HUDEP-2 (cell line): ENCODE data around the gene MYOF.
A peak's percentile ranks its signal among the peaks of the same experiment; 100 is the strongest.
"Not testable (repeated sequence)": the region's sequence is repeated elsewhere in the genome, so short reads cannot be mapped to it uniquely, and the experiment has no call there.

Source experiments
- DNase-seq, 76 experiments: peaks; one replicate each; lab custom pipeline; 2025; ENCODE audit not compliant: unreplicated experiment in 76 of 76; lab: John Stamatoyannopoulos, UW

The MYOF gene

DNA sequence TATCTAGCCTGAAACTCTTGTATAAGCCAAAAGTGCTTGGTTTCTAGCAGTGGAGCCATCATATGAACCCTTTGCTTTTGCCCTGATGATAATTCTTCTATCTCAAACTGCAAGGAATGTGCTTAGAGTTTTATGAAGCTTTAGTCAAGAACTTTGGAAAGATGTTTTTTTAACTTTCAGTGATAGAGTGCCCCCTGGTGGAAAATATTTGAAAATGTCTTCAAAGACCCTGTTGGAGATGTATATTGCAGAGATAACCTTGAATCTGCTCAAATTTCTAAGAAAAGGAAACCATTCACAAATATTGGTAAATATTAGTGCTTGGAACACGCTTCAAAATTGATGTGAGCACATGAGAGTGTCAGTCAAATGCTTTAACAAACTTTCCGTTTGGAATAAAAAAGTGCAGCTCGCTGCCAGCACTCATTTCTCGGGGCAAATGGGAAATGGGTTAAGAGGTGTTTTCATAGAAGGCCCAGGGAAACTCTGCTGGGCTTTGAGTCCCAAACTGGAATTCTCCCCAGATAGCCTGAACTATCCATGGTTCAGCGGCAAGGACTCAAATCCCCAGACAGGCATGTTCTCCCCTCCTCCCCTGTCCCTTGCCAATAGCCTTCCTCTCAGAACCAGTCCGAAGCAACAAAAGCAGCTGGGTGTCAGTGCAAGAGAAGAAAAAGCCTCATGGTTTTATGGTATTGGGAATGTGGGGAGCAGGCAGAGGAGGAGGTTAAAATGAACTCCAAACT is 129.3 kb downstream of the MYOF start:
- peak in 15 of 76 experiments; percentile 1 to 40 (median 12) for DNase-seq

DNA sequence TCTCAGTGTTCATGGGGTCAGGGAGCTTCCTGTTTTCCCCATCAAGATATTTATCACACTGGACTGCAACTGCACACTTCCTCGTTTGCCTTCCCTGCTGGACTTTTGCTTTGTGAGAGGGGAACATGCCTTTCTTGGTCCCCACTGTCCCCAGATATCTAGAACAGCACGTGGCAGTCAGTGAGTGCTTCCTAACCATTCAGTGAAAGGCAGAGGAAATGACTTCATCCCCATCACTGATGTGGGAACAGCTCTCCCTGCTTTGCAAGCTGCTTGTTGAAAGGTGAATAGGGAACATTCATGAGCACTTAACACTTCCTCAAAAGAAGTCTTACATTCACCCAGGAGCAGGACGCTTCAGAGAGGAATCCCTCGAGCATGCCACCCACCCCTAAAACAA is 135.4 kb downstream of the MYOF start:
- DNase-seq: no peak

DNA sequence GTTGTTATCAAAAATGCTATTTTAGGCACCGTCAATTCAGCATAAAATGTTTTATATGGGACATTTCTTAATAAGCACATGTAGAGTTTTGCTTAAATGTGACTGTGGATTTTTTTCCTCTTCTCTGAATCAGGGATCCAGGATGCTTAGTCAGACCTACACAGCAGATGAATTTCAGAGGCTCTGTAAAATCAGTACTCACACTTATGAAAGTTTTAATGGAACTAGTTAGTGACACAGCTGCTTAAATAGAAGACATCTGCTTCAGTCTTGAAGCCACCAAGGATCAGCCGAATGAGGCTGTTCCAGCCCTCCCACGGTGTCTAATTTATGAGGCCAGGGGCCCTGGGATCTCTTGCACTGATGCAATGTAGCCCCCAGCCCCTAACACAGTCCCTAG is 136.0 kb downstream of the MYOF start:
- DNase-seq: no peak

DNA sequence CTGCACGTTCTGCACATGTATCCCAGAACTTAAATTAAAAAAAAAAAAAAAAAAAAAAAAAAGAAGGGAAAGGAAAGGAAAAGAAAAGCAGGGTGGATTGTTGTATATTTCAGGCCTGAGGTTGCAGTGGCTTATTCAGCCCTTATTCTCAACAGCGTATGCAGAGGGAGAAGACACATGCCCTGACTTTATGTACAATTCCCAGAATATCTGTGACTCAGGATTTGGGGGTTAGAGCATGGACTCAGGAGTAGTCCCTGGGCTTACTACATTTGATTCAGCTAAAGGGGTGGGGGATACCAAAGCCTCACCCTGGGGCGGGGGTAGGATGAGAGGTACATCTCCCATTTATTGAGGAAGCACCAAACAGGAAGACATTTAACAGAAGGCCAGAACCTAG is 137.4 kb downstream of the MYOF start:
- no peak for DNase-seq

DNA sequence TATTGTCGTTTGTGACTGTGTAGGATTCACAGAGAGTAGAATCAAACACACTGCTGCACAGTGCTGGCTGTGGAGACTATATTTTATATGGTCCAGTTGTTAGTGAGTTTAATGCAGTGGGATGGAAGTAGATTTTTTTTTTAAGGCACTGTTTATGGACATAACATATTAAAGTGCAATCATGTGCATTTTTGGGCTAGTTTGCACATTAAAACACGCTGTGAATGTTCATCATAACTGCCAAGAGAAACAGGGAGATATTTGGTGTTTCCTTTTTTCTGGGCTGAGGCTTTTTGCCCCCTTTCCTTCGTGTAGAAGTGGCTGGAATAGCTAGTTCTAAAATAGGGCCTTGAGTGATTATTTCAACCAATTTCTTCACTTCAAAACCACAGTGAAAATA is 139.2 kb downstream of the MYOF start:
- no peak for DNase-seq

DNA sequence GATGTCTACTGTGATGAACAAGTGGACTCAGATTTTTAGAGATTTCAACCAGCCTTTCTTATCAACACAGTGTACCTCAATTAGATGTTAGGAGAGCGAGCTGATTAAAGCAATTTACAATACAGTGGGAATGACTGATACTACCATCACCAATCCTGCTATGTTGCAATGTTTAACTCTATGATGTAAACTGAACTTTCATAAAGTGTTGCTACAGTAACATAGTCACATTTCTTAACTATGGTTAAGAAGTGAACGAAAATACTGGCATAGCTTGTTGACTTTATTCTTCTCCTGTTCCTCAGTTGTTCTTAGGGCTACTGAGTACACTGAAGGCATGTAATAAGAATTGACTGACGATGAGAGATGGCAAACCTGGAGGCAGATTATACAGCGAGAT is 139.8 kb downstream of the MYOF start:
- DNase-seq: no peak

DNA sequence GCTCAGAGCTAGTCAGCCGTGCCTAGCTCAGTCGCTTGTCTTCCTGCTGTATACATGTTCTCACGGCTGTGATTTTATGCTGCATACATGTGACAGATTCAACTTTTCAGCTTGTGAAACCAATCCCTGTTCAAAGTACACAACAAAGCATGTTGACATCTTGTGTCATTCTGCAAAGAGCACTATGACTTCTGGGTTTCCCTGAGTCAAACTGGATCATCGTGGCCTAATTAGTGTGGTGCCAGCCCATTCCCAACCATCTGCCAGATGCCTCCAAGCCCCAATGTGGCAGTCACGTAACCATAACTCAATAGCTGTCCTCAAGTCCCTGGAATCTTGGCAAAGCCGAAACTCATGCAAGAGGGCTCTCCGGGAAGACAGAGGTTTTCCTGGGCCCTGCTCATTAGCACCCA is 144.8 kb downstream of the MYOF start:
- DNase-seq: no peak

DNA sequence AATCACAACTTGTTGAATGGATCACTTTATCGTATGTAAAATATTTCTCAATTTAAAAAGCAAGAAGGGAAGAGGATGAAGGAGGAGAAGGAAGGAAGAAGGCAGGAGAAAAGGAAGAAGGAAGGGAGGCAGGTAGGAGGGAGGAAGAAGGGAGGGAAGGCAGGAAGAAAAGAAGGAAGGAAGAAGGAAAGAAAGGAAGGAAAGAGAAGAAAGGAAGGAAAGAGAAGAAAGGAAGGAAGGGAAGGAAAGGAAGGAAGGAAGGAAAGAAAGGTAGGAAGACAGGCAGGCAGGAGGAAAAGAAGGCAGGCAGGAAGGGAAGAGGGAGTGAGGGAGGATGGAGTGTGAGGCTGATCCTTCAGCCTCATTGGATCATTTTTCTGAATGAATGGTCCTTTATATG is 145.5 kb downstream of the MYOF start:
- DNase-seq: no peak

DNA sequence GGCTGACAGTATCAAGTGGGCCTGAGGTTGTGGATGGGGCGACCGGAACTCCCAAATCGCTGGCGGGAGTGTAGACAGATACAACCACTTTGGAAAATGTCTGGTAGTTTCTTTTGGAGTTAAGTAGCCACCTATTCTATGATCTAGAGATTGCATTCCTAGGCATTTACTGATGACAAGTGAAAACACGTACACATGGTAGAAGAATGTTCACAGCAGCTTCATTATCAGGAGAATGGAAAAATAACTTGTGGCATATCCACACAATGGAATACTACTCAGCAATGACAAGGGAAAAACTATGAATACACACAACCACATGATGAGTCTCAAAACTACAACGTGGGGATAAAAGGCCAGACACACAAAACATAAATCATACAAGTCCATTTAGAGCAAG is 146.0 kb downstream of the MYOF start:
- no peak for DNase-seq

DNA sequence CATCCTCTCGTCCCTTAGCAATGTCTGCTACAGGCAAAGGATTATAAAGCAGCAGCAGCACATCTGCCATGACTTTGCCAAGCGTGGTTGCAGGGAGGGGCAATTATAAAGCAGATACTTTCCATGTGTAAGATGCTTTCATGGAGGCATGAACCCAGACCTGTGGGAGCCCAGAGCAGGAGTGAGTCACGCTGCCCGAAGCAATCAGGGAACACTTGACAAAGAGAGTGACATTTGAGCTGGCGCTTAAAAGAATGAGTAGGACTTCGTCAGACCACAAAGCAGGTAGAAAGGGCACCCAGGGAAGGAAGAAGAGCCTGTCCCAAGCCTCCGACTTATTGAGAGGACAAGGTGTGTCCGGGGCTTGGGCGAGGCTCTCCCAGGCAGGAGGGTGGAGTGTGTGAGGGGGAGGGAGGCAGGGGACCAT is 147.2 kb downstream of the MYOF start:
- no peak for DNase-seq

DNA sequence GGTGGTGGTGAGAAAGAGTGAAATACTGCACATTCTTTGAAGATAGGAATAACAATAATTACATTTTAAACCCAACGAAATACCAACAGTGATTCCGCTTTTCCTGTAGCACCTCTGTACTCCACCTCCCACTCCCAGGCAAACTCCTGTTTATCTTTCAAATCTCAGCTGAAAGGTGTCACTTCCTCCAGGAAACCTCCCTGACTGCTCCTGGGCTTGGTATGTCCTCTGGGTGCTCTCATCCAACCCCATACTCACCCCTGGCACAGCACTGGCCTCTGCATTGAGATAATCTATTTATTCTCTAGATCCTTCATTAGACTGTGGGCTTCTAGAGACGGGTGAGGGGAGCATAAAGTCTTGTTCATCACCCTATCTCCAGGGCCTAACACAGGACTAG is 148.0 kb downstream of the MYOF start:
- no peak for DNase-seq

DNA sequence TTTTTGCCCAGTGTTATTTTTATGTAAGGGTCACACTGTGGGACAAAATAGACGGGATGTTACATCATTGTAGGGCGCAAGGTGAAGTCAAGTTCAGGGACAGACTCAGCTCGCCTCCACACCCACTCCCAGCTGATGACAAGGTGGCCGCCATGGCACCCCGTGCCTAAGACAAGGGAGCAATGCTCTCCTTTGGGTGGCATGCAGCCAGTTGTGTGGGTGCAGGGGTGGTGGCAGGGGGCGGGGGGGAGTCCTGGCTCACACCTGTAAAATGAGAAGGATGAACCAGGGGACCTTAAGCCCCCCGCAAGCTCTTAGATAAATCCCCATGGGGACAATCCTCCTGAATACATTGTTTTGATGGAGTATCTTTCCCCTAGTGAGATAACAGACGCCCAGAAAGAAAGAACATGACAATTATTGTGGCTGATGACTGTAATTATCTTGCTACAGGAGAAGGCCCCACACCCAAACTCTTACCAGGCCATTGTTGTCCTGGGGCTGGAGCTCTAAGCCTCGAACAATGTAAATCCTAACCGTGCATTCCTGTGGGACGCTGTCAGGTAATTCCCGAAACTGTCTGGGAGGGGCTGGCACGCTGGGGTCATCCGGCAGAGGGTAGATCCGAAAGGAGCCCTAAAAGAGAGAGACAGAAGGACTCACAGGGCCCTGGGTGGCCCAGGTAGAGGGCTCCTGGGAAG is 148.7 kb downstream of the MYOF start:
- DNase-seq: no peak

DNA sequence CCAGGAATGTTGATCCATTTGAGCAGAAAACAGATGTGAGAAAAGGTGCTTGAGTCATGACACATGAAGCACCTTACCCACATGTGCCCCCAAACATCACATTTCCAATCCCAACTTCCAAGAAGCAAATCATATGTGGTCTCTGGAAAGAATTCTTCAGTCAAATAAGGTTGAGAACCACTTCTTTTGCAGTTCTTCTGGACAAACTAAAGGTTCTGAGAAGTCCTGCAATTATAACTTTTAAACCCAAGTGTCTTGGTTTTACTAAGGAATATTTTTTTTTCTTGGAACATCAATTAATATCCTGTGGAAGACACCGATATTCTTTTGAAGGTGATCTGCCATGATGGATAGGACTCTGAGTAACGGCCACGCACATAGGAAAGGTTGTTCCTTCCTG is 151.3 kb downstream of the MYOF start:
- no peak for DNase-seq

DNA sequence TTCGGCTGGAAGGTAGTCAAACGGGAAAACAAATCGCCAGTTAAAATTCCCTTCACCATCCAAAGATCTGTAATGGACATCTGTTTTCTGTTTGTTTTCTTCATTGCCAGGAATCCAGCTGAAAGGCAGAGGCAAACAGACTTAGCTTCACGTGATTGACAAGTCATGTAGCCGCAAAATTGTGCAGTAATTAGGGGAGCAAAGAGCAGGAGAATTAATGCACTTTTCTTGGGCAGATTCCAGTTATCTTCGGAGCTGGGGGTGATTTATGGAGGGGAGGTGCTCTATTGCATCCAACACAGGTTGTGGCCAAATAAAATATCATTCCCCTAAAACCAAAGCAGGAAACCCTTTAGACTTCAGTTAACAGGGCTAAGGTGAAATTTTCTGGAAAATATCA is 162.2 kb downstream of the MYOF start:
- DNase-seq: no peak

DNA sequence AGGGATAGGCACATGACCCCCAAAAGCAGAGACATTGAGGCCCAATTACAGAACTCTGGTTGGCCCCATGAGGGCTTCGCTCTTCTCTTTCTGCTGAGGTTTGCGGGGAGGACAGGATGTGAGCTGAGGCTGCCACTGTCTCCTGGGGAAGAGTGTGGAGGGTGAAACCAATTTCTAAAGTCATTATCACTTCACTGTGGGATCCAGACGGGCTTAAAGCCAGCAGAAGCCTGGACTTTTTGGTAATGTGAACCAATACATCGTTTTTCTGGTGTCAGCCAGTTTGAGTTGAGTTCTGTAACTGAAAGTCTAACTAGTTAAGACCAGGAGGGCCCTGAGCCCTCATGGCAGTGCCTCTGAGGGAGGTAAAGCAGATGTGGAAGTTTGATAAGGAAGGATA is 163.0 kb downstream of the MYOF start:
- DNase-seq: no peak

DNA sequence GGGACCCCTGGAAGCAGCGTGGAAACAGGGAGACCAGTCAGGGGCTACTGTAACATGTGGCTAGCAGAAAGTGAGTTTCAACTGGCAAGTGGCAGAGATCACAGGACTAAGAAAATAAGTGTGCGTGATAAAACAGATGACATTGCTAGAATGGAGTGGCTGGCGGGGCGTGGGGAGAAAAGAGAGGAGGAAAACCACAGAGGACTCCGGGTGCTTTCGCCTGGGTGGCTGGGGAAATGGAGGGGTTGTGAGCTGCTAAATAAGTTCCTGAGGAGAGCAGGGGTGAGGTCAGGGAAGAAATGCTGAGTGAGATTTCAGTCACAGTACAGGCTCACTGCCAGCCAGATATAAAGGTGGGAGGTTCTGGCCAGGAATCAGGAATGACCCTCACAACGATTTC is 166.9 kb downstream of the MYOF start:
- no peak for DNase-seq

DNA sequence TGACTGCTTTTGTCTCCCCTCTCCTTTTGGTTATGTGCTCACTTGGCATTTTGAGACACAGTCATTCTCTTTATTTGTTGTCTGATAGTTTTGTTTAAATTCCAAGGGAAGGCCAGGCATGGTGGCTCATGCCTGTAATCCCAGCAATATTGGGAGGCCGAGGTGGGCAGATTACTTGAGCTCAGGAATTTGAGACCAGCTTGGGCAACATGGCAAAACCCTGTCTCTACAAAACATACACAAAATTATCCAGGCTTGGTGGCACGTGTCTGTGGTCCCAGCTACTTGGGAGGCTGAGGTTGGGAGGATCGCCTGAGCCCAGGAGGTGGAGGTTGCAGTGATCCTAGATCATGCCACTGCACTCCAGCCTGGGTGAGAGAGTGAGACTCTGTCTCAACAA is 167.5 kb downstream of the MYOF start:
- DNase-seq: not testable (repeated sequence)

DNA sequence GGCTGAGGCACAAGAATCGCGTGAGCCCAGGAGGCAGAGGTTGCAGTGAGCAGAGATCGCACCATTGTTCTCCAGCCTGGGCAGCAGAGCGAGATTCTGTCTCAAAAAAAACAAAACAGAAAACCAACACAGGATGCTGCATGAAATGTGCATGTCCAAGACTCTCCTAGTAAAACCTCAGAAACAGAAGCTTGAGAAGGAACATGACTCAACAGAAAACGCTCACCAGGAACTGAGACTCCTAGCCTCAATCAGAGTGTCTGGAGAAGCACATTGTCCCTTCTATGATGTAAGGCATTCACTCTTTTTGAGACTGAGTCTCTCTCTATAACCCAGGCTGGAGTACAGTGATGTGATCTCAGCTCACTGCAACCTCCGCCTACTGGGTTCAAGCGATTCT is 168.3 kb downstream of the MYOF start:
- no peak for DNase-seq

DNA sequence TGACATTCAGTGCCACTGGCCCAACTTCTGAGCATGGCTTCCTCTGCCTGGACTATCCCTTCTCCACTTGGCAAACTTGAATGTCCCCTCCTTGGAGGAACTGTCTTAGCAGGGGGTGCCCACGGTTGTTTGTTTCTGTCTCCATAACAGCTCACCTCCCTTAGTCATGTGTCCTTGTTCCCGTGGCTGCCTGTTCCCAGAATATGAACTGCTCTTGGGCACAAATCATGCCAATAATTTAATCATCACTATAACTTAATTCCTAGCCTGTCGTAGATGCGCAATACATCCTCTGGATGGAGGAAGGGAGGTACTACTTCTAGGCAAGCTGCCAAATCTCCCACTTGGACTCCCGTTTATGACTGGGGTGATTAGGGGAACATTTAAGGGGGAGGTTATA is 173.1 kb downstream of the MYOF start:
- DNase-seq: no peak

DNA sequence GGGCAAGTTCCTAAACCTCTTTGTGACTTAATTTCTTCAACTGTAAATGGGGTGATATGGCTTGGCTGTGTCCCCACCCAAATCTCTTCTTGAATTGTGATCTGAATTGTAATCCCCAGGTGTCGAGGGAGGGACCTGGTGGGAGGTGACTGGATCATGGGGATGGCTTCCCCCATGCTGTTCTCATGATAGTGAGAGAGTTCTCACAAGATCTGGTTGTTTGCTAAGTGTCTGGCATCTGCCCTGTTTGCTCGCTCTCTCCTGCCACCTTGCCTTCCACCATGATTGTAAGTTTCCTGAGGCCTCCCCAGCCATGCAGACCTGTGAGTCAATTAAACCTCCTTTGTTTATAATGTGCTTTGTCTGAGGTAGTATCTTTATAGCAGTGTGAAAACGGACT is 177.0 kb downstream of the MYOF start:
- DNase-seq: no peak

DNA sequence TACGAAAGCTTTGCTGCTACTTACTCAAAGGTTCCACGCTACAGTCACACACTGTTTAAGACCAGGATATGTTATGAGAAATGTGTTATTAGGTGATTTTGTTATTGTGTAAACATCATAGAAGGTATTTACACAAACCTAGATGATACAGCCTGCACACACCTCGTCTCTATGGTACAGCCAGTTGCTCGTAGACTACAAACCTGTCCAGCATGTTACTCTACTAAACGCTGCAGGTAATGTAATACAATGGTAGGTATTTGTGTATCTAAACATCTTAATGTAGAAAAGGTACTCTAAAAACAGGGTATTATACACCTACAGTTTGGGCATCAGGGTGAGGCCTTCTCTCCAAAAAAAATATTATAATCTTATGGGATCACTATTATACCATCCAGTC is 181.2 kb downstream of the MYOF start:
- no peak for DNase-seq

DNA sequence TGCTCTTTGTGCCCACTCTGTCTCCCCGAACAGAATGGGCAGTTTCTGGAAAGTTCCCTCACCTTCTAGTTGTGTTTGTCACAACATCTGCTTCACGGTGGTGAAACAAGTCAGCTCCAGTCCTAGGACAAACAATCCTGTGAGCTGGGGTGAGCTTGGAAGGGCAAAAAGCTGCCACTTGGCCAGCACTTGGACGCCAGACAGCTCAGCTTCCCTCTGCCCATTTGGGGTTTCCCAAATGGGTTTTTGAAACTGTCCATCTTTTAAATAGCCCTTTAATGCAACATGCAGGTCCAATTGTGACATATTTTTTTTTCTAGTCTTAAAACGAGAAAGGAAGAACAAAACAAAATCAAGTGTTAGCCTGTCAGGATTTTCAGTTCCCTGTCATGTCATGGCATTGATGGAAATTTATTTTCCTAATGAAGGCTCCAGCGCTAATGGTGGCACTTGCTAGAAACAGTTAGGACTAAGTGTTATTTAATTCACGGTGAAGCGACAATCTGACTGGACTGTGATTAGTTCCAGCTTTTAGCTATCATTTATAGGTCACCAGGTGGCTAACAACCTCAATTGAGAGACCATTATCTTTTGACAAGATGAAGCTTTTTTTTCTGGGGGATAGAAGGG is 181.7 kb downstream of the MYOF start:
- DNase-seq: no peak
